GM21526 (cell line): Measurements from ENCODE around the gene RARB.

ENCODE experiments used
- ATAC-seq: cut with Tn5 transposase; IDR thresholded peaks from one replicate; pipeline ENCODE4 v1.9.1; 2021; ENCODE audit warnings: moderate library complexity; ENCODE audit not compliant: unreplicated experiment, low FRiP score

Gene RARB

DNA sequence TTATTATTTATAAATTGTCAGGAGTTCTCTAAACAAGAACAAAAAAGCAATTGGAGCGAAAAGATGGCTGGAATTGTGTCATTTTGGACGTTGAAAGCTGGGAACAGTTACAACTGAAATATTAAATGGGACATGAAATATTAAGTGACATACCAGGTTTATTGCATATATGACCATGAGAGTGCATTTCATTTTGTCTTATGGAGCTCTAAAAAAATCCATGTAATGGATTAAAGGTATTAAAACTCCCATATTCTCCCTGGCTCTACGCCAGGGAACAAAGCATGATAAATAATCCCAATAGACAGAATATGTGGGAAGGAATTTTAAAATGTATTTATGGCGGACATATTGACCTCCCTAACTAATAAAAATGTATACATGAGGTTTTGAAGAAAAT is 17.7 kb downstream of the RARB start:
- ATAC-seq, result no peak

DNA sequence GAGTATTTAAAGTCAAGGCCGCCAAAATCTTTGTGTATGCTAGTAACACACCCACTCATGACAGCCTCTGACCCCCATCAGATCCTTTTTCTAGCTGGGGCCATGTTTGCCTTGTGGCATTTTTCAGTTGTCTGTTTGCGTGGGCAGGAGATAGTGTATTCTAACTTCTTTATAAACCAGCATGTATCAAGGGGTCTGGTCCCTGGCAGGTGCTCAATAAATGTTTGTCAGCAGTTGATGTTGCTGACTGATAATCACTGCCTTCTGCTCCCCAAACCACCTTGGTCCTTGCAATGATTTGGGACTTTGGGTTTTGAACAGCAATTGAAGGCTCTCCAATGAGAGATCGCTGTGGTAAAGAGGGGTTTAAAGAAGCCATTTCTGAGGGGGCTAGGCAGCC is 19.2 kb downstream of the RARB start:
- ATAC-seq, result no peak

DNA sequence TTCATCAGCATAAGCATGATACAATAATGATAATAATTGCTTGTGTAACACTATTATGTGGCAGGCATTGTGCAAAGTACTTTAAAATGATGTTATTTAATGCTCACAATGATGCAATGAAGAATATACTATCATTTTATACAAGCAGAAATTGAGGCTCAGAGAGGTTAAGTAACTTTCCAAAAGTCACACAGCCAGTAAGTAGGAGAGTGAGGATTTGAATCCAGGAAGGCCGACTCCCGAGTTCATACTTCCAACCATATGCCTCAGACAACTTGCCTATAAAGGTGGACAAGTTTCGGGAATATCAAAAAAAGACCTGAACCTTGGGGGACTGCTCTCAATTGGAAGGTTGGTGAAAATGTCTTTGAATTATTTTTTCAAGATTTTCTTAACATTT is 19.9 kb downstream of the RARB start:
- no peak for ATAC-seq

DNA sequence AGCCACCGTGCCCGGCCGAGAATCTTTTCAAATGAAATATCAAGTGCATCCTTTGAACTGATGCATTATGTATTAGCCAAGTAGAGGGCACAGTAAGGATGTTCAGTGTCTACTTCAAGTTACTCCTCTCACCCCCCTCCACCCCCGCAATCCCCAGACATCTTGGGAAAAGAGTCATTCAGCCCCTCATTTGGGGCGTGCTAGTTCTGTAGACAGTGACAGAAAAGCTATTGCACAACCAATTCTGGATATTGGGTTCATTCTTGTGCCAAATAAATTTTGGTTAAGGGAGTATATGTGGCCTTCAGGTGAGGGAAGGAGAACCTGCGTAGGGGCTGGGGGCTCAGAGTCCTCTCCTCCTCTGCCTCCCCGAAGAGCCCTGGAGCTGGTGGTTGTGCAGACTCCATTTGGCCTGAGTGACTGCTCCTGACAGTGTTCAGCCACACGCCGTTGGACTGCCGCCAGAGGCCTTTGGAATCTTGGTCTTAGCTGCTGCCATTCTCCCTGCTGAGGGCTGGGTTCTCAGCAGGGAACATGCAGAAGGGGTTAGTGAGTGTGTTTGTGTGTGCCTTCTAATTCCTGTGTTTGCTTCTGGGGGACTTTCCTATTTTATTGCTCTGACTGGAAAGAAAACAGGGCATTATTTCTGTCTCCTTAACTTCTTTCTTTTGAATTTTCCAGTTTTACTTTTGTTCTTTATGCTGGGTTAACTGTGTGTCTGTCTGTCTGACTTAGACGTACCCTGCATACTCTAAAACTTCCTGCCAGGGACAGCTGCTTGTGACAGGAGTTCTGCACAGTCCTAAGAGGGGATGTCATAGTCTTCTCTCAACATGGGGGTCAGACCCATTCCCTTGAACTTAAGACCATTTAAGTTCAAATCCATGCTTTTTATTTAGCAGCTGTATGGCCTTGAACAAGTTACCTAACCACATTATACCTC is 21.0 kb downstream of the RARB start:
- no peak for ATAC-seq

DNA sequence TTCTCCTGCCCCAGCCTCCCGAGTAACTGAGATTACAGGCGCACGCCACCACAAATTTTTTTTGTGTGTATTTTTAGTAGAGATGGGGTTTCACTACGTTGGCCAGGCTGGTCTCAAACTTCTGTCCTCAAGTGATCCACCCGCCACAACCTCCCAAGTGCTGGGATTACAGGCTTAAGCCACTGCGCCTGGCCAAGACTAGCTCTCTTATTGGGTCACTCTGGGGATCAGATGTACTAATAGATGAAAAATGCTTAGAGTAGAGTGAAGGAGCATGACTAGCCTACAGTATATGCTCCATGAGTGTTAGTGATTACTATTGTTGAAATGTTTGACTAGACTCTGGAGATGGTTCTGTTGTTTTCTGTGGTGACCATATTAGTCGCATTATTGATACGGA is 21.8 kb downstream of the RARB start:
- ATAC-seq, result no peak

DNA sequence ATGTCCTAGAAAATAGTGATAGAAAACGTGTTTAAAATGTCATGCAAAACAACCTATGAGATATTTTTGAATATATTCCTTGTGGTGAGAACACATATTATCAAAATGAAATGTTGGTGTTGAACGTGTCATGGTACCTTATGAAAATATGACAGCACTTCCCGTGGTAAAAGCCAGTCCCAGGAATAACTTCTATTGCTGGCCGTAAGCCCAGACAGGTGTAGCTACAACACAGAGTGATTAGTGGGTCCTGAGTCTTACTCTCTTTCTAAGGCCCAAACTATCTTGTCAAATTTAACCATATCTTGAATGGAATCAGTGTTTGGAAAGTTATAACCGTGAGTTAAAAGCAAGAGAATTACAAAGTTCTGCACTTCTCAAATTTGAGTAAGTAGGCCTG is 24.1 kb downstream of the RARB start:
- ATAC-seq, result no peak

DNA sequence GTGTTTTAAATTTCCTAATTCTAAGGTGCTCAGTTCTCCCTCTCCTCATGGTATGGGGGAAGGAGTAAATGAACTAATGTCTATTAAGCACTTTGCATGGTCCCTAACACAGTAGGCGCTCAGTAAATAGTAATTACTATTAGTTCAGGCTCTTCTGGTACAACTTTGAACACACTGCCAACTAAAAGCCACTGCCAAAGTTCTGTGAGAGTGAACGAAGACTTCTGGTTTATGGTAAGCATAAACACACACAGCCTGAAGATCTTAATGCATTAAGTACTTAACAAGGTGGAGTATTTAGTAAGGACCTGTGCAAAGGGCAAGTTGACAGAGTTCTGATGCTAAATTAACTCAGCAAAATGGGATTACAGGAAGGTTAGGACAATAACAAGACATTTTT is 24.7 kb downstream of the RARB start:
- ATAC-seq, result no peak

DNA sequence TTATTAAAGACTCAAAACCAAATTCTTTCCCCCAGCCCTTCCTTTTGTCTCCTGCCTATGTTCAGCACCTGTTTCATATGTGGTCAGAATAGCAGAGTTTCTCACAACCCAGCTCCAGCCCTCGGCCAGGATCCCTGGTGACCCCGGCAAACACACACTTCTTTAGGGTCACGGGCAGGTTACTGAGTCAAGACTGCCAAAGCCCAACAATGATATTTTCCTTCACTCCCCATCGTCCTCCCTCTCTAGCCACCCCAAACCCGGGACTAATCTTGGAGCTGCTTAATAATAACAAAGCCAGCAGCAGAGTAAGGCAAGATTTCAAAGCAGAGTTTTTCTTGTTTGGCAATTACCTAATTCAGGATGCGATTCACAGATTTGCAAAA is 25.5 kb downstream of the RARB start:
- no peak for ATAC-seq

DNA sequence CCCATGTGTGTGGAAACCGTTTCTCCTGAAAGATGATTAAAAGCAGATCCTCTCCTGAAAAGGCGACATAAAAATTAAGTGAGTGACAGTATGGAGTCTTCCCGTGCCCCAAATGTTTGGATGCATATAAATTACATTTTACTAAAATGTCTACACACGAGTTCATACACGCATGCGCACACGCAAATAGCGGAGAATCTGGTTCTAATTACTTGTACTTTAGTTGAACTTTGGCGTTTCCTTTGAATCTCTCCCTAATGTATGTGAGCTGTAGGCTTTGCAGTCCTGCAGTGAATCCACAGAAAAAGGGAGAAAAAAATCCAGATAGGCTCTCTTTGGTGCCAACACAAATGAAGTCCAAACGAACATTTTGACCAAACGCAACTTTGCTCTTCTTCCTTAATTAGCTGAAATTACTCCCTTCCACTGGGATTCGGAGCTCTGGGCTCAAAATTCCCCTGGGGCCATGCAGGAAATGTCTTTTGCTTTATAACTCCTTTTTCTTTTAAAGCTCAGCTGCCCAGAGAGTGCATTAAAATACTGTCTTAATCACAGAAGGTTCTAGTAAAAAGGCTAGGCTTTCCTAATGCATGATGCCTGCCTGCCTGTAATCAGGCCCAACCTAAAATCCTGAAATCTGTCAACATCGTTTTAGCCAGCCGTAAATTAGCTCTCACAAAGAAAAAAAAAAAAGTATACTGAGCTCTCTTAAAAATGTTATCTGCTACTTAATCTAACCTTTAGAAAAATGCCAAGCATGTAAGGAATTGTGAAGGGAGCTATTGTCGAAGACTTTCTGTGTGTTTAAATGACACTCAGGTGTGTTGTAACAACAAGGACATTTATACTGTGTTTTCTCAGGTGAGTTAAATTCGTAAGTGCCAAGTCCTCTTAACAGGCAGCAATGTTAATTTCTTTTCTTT is 26.2 kb downstream of the RARB start:
- no peak for ATAC-seq

DNA sequence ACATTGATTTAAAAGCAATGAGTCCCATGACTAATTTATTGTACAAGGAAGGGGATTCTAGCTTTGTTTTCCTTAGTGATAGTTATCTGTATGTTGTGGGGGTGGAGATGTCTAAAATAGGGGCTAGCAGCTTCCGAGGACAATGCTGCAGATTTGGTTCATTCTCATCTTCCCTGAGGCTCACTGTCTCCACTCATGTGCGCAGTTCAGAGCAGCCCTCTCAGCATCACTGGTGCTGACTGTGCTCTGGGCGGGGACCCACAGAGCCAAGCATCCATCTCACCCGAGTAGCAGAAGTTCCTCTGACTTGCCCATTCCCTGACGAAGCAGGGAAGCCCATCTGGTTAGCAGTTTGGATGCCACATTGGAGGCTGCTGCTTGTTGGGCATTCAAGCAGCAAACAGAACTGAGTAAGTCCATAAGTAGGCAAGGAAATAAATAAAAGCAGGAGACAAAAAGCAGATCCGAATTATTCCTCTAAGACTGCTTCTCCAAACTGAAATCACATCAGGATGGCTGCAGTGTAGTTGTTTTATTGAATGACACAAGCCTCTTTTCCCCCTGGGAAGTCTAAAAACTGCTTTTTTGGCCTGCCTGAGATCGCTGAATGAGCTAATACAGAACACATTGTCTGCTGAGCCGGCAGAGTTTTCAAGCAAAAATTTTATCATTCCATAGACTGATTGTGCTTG is 27.5 kb downstream of the RARB start:
- ATAC-seq, result no peak

DNA sequence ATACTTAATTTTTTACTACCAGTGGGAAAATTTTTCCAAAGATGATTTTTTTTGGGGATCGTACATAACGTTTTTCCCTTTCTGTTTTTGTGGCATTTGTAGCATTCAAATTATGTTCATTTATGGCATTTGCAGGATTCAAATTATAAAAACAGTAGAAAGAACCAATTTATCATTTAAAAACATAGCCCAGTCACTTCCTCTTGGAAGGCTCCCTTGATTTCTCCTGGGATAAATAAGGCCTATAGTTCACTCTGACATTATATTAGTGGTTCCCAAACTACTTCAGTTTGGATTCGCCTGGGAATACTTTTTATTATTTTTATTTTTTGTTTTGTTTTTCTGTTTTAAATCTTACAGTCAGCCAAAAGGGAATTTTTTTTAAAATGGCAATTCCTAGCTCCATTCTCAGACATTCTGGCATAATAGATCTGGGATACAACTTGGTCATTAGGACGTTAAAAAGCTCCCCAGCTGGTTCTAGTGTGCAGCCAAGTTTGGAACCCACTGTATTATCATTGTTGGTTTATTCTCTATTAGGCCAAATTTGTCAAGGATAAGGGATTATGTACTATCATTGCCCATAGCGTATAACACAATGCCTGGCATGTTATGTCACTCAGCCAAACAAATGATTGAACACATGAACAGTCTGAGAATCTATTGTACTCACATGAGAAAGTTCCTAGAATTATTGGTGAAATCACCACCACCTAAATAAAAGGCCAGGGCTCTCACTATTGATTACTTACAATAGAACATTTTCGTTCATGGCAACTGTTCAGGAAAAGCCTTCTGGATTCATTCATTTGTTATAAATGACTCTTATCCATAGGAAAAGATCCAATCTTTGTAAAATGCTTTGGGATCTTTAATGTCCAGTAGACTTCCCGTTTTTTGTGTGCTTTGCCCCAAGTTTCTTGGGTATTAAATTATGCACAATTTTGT is 28.9 kb downstream of the RARB start:
- no peak for ATAC-seq

DNA sequence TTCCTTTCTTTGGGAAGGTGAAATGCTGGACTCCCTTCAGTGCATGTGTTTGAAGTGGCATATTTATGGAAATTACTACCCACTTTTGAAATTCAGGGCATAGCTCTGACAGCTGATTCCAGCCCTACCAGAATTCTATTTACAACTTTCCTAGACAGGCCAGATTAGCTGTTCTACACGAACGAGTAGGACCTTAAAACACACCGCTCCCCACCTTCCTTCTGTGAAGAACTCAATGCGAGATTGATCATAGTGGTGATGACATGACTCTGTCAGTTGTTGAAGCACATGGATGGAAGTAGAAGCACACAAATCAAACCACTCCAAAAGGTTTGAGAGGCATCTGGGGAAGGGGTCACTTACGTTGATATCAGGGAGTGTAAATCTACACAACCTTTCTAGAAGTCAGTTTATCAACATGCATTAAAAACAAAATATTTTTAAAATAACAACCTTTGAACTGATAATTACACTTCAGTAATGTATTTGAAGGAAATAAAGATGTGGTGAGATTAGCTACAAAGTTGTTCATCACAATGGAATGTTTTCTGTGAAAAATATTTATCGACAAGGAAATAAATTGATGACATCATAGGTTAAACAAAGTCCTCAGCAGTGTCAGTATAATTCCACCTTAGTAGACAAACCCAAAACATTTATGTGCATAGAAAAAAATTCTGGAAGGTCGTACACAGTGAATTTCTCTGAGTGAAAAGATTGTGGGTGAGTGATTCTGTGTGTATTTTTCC is 29.8 kb downstream of the RARB start:
- no peak for ATAC-seq

DNA sequence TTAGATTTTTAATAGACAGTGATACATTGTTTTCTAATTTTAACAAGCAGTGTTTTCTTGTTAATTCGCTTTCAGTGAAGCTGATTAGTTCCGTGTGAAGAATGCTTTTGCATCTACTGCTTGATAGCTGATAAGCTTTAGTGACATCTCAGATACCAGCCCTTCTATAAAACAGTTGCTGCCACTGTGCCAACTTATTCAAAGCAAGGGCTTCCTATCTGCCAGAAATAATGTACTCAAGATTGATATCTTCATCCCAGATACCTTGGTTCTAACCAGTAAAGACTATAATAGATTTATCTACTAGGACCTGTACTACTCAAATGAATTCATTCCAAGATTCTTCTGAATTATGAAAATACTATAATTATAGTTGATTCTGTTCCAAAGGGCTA is 30.4 kb downstream of the RARB start:
- ATAC-seq, result no peak

DNA sequence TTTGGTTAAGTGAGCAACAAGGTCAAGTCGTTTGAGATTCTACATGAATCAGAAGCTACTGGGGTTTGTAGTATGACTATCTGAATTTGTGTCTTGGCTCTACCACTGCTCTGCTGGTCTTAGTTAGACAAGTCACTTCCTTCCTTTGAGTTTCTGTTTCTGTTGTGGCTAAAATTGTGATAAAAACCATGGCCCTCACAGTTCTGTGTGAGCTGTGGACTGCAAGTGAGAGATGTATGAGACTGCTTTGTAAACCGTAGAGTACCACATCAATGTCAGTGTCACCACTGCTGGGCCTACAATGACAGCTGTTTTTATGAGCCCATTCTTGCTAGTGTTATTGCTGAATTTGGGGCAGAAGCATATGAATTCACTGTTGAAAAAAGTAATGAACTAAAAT is 32.7 kb downstream of the RARB start:
- ATAC-seq, result peak; percentile 99

DNA sequence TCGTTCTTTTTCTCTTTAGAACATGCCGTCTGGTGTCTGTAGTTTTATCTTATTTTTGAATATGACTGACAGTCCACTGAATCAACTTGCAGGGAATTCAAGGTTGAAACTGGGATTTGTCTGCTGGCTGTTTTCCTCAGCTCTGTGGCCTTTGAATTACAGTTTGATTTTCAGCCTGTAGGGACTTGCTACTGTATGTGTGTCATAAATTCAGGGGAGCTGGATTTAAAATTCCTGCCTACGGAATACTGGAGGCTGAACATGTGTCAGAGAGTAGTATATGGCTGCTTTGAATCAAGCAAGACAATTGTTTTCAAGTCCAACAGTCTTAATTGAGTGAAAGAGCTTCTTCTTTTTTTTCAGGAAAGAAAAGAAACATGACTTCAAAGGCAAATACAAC is 33.9 kb downstream of the RARB start:
- ATAC-seq, result no peak

DNA sequence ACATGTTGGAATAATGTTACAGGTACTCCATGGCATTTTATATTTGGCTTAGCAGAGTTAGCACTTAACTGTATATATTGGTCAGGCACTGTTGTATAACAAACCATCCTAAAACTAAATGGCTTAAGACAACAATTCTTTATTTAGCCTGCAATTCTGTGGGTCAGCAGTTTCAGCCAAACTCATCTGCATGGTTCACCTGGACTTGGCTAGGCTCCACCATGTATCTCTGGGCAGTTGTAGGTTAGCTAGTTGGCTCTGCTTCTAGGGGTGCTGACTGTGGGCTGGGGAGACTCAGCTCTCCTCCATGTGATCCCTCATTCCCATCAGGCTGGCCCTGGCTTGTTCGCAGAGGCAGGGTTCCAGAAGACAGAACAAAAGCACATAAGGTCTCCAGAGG is 34.4 kb downstream of the RARB start:
- ATAC-seq, result no peak

DNA sequence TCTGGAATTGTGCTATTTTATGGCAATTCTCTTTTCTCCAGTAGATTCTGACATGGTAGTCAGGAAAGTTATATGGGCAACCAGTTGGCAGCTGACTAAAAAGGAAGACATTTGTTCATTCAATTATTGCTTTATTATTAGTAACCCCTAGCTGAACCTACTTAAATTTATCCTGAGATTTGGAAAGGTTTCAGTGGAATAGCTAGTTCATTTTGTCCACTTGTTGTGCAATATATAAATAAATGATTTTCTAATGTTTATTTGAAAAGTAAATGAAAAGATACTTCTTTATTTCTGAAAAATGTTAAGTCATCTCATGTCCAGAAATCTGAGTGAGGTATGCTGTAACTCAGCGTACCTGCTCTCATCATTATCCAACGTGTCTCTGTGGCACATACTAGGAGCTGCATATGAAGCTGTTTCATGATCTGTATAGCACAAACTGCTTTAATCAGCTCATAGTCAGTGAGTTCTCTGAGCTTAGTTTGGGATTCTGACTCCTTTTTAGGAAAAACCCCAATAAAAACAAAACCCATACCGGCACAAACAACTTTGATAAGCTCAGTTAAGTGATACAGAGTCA is 35.9 kb downstream of the RARB start:
- no peak for ATAC-seq

DNA sequence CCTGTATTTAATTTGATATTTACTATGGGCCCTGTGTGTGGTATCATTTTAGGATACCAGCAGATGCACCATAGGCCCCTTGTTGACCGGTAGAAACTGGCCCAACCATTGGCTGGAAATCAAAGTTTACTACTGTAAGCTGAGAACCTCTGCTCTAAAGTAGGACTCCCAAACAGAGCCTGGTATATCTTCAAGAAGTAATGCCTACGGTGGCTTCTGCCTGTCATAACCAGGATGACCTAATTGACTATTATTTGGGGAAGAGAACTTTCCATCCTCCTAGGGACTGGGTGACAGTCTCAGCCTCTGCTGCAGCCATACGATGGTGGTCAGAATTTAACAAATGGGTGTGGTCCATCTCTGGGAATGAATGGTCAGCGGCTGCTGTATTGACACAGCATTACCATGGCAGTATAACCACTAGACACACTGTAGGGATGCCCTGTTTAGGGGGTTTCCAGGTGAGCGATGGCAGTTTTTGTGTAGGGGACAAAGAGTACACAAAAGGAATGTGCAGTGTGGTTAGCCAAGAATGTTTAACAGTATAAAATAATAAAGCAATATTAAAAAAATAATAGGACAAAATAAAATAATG is 37.3 kb downstream of the RARB start:
- ATAC-seq, result no peak
